Cerebellar cortex (tissue), 1 donor: ENCODE results near the gene ITPKC.
A peak's percentile ranks its signal among the peaks of the same experiment; 100 is the strongest.
"Not testable (repeated sequence)": the region's sequence is repeated elsewhere in the genome, so short reads cannot be mapped to it uniquely, and the experiment has no call there.

ENCODE experiments used
- DNase-seq: peaks from one replicate; pipeline ENCODE4 v3.0.0-alpha.2; 2015; ENCODE audit warnings: low spot score

Gene ITPKC

DNA sequence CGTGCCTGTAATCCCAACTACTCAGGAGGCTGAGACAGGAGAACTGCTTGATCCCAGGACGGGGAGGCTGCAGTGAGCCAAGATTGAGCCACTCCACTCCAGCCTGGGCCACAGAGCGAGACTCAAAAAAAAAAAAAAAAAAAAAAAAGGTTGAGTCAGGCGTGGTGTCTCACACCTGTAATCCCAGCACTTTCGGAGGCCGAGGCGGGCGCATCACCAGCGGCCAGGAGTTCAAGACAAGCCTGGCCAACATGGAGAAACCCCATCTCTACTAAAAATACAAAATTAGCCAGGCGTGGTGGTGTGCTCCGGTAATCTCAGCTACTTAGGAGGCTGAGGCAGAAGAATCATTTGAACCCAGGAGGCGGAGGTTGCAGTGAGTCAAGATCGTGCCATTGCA, 49.5 kb downstream of the ITPKC start:
- DNase-seq = not testable (repeated sequence)

DNA sequence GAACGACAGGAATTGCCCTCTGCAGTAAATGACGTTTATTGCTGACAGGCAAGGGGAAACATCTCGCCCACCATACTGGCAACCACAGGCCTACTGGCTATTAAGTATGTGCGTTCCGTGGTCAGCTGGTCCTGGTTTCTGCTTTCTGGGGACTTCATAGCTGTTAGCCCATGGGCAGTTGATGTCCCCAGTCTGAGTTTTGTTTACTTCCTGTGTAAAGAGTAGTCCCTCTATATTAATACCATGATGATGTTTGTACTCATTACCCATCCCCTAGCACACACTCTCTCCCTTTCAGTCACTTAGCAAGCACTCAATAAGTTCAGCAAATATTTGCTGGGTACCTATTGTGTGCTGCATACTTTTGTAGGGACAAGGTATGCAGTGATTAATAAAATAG, 52.0 kb downstream of the ITPKC start:
- DNase-seq = no peak

DNA sequence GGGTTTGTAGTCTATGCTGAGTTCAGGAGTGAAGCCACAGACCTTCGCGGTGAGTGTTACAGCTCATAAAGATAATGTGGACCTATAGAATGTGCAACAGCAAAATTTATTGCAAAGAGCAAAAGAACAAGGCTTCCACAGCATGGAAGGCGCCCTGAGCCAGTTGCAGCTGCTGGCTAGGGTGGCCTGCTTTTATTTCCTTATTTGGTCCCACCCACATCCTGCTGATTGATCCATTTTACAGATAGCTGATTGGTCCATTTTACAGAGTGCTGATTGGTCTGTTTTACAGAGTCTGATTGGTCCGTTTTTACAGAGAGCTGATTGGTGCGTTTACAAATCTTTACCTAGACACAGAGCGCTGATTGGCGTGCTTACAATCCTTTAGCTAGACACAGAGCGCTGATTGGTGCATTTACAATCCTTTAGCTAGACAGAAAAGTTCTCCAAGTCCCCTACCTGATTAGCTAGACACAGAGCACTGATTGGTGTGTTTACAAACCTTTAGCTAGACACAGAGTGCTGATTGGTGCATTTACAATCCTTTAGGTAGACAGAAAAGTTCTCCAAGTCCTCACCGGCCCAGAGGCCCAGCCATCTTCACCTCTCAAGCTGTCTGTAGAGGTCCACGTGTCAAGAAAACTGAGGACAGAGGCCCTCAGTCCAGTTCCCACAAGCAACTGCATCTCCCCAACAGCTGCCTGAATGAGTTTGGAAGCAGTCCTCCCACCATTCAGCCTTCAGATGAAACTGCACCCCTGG, 54.4 kb downstream of the ITPKC start:
- peak; percentile 27 for DNase-seq

DNA sequence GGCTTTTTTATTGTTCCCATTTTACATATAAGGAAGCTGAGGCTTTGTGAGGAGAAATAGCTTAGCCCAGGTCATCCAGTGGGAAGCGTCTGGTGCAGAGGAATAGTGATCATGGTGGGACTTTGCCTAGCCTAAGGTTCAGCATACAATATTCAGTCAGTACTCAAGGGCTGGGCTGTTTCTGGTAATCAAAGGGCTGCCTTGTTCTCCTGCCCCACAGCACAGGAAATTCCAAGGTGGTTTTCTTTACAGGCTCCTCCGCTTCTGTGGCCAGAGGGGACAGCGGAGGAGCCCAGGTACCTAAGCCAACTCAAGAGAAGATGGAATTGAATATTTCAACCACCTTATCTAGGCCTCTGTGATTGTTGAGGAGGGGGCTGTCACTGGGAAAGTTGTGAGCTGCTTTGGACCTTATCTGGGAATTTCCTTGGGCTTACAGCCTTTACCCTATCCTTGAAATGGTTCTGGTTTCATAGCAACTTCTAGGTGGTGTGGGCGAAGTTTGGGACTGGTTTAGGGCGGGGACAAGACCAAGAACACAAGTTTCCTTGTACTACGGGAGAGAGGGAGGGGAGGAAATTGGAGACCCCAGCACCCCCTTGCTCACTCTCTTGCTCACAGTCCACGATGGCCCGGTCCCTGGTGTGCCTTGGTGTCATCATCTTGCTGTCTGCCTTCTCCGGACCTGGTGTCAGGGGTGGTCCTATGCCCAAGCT, 58.2 kb downstream of the ITPKC start, which contains the start of gene MIA:
Gene MIA (plus strand): TSS at position 606 of the 716 bp plus-strand sequence. CDS start 22 bp downstream, at position 628.
- no peak for DNase-seq

DNA sequence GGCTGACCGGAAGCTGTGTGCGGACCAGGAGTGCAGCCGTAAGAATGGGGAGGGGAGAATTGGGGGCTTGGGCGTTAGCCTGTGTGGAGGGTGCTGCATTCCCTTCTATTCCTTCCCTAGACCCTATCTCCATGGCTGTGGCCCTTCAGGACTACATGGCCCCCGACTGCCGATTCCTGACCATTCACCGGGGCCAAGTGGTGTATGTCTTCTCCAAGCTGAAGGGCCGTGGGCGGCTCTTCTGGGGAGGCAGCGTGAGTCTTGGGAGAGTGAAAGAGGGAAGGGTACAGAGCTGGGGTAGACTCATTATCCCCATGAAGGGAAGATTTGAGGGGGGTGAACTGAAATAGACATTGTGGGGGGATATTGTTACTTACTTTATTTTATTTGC, 58.7 kb downstream of the ITPKC start:
- DNase-seq = no peak

DNA sequence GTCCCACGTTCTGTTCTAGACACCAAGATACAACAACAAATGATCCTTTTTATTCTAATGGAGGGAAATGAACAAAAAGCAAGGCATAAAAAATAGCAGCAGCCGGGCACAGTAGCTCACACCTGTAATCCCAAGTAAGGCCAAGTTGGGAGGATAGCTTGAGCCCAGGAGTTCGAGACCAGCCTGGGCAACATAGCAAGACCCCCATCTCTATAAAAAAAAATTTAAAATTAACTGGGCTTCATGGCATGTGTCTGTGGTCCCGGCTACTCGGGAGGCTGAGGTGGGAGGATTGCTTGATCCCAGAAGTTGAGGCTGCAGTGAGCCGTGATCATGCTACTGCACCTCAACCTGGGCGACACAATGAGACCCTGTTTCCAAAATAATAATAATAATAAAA, 59.5 kb downstream of the ITPKC start:
- DNase-seq = no peak

DNA sequence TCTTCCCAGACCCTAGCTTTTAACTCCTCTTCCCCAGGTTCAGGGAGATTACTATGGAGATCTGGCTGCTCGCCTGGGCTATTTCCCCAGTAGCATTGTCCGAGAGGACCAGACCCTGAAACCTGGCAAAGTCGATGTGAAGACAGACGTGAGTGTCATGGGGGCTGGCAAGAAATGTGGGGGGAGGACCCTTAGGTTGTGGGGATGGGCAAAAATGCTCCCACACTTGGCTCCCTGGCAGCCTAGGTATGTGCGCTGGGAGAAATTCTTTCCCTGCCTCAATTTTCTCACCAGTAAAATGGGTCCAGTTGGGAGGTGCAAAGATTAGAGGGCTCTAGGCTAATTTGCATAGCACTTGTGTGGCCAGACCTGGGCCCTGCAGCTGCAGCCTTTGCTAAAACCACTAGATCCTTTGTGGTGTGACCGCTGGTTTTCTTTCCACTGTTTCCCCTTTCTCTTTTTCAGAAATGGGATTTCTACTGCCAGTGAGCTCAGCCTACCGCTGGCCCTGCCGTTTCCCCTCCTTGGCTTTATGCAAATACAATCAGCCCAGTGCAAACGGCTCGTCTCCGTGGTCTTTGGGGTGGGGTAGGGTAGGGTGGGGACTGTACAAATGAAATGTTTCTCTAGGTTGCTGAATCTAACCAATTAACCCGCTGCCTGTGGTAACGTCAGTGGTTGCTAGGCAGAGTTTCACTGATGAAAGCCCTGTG, 60.2 kb downstream of the ITPKC start:
- DNase-seq = peak; percentile 99

DNA sequence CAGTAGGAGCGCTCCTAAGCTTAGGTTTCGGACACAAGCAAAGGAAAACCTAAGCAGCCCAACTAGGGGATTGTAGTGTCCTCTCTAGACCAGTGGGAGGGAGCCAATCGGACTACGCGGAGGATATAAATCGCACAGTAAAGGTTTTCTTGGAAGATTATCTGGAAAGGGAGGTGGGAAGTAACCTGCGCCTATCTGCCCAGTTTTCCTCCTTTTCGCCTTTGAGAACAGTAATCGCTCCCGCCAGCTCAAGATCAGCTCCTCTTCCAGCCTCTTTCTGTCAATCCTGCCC, 60.7 kb downstream of the ITPKC start:
- no peak for DNase-seq

DNA sequence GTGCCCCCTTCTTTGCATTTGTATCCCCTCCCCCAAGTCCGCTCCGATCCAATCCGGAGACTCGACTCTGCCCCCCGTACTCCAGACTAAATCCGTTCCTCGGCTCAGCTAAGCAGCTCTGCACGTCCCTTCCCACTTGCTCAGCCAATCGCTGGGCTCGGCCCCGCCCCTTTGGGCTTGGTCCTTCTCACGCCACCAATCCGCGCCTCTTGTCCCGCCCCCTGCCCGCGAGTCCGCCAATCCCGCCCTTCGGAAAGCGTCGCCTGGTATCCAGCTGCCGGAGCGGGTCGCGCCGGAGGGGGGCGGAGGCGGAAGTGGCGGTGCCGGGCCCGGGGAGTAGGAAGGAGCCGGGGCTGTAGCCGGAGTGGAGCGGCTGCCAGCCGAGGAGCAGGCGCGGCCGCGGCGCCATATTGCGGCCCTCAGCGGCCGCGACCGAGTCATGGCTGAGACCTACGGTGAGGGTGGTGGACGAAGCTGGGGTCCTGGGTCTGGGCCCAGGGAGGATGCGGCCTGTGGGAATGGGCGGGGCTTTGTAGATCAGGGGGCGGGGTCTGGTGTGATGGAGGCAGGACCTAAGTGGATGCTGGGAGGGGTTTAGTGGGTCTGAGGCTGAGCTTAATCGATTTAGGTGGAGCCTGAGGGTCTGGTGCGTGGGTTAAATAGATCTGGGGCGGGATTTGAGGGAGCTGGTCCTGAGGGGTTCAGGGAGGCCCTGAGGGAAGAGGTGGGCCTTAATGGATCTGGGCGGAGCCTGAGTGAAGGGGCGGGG, 61.2 kb downstream of the ITPKC start, which contains the start of gene RAB4B:
Gene RAB4B (plus strand): TSS at position 311 of the 769 bp plus-strand sequence. CDS start 129 bp downstream, at position 440.
- peak; percentile 100 for DNase-seq

DNA sequence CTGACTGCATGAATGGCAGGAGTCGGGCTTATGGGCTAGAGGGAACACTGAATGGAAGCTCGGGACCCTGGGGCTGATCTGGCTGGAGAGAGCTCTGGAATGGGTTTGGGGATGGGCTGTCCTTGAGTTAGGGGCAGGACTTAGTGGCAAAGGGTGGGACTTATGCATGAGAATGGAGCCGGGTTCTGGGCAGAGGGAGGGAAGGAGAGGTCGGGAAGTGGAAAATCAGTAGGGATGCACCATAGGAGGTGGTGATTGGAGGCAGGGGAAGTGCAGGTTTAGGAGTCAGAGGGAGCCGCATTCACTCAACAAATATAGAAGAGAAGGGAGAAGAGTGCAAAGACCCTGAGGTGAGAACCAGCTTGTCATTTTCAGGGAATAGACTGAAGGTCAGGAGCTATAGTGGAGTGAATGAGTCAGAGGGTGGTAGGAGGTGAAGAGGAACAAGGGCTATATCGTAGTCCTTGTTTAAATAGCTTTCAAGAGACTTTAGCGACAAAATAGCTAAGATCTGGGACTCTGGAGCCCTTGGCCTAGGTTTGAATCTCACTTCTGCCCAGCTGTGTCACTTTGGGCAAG, 61.9 kb downstream of the ITPKC start:
- DNase-seq = no peak

DNA sequence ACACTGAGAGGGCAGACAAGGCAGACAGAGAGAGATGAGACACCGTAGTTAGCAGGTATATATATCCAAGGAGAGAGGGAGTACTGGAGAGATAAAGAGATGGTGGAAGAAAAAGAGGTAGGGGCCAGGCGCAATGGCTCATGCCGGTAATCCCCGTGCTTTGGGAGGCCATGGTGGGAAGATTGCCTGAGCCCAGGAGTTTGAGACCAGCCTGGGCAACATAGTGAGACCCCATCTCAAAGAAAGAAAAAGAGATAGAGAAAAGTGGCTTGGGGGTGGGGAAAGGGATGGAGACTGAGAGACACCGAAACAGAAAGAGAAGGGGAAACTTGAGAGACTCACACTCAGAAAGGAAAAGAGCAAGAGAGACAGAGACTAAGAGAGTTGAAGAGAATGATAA, 63.7 kb downstream of the ITPKC start:
- no peak for DNase-seq

DNA sequence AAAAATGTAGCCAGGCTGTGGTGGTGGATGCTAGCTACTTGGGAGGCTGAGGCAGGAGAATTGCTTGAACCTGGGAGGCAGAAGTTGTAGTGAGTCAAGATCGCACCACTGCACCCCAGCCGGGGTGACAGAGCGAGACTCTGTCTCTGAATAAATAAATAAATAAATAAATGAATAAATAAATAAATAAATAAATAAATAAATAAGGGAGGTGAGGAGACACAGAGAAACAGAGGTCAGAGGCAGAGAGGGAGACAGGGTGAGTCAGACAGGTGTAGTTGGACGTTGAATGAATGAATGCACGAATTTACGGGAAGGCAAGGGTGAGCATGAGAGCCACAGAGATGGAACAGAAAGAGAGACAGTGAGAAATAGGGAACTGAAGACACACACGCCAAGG, 64.2 kb downstream of the ITPKC start:
- DNase-seq = no peak

DNA sequence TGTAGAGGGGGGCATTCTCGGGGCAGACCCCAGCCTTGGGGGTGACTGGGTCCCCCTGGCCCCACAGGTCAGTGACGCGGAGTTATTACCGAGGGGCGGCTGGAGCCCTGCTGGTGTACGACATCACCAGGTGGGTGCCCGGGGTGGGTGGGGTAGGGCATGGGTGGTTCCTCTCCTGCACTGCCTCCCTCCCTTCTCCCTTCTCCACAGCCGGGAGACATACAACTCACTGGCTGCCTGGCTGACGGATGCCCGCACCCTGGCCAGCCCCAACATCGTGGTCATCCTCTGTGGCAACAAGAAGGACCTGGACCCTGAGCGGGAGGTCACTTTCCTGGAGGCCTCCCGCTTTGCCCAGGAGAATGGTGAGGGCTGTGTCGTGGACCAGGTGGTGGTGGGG, 66.8 kb downstream of the ITPKC start:
- DNase-seq = no peak

DNA sequence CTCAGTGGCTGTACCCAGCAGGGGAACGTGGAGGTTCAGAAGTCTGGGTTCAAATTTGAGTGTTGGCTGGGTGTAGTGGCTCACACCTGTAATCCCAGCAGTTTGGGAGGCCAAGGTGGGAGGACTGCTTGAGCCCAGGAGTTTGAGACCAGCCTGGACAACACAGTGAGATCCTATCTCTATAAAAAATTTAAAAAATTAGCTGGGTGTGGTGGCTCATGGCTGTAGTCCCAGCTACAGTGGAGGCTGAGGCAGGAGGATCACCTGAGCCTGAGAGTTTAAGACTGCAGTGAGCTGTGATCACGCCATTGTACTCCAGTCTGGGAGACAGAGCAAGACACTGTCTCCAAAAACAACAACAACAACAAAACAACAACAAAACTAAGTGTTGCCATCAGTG, 67.2 kb downstream of the ITPKC start:
- DNase-seq = not testable (repeated sequence)

DNA sequence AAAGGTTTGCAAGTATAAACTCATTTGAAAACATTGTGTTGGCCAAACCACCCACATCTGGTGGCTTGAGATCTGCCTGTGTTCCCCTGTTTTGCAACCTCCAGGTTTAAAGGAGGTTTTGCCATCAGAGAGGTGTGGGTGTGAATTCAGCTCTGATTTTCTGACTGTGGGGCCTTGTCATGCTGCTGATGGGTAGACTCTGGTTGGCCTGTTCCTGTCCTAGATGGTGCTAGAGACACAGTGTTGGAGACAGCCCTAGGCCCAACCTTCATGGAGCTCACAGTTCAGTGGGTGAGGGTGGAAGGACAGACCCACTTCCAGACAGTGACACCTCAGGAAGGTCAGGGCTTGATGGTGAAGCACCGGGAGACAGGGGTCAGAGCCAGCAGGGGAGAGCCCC, 68.6 kb downstream of the ITPKC start:
- DNase-seq = no peak

DNA sequence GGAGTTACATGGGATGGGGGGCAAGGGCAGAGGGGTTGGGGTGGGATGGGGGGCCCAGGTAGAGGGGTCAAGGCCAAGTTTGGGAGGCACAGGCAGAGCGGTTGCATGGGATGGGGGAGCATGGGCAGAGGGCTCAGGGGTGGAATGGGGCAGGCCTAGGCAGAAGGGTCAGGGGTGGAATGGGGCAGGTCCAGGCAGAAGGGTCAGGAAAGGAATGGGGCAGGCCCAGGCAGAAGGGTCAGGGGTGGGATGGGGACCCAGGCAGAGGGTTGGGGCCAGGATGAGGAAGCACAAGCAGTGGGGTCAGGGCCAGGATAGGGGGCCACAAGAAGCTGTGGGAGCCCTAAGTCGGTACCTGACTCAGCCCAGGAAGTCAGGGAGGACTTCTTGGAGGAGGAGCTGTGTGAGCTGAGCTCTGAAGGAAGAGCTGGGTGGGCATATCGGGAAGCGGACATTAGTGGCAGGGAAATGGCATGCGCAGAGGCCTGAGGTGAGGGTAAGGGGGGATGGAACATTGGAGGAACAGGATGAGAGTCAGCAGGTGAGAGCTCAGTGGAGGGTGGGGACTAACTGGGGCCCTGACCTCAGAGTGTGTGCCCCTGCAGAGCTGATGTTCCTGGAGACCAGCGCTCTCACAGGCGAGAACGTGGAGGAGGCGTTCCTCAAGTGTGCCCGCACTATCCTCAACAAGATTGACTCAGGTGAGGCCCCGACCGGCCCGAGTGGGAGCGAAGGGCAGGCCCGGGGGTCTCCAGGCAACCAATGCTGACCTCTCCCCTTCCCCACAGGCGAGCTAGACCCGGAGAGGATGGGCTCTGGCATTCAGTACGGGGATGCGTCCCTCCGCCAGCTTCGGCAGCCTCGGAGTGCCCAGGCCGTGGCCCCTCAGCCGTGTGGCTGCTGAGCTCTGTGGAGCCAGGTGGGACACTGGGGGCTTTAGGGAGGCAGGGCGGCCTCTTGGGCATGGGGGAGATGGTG, 69.4 kb downstream of the ITPKC start:
- no peak for DNase-seq
